K562 (cell line): ENCODE results near the gene PAK1IP1. TPM values are rescaled to one million over a fixed set of nuclear protein-coding genes. Genes with fewer than 3 reads are reported as not detected.

ENCODE experiments used
- ADNP ChIP-seq: fragments of 200-800 bp; sonication (Bioruptor generic); IDR thresholded peaks from 2 replicates; pipeline ENCODE4 v1.6.1; 2016; ENCODE audit warnings: missing genetic modification characterization, missing compliant biosample characterization
- BCLAF1 ChIP-seq, 2 experiments: fragments of 450-650 bp in 1 of 2; IDR thresholded peaks; 2 replicates each; pipeline ENCODE4 v1.6.1; 2011 to 2017; ENCODE audit warnings: low read depth in 2 of 2, antibody characterized with exemption in 1 of 2, borderline replicate concordance in 1 of 2, low read length in 1 of 2, mild to moderate bottlenecking in 1 of 2, mixed read lengths in 1 of 2; ENCODE audit not compliant: control insufficient read depth in 1 of 2
- C11orf30 ChIP-seq: fragments of 450-650 bp; IDR thresholded peaks from 2 replicates; pipeline ENCODE4 v1.6.1; 2016; ENCODE audit warnings: low read depth, mild to moderate bottlenecking
- CEBPB ChIP-seq: fragments of 450-650 bp; IDR thresholded peaks from 2 replicates; pipeline ENCODE4 v1.6.1; 2016; ENCODE audit warnings: missing genetic modification characterization, missing compliant biosample characterization
- COPS2 ChIP-seq: fragments of 450-650 bp; conservative IDR thresholded peaks from 2 replicates; pipeline ENCODE4 v1.6.1; 2016; ENCODE audit warnings: mild to moderate bottlenecking, moderate library complexity
- EGR1 ChIP-seq: fragments of 450-650 bp; conservative IDR thresholded peaks from 2 replicates; pipeline ENCODE4 v1.6.1; 2017; ENCODE audit warnings: mild to moderate bottlenecking
- HOXB6 ChIP-seq: fragments of 250-450 bp; sonication (Bioruptor Pico); IDR thresholded peaks from 2 replicates; pipeline ENCODE4 v1.5.1; 2022; ENCODE audit warnings: mild to moderate bottlenecking, borderline replicate concordance
- HSF4 ChIP-seq: fragments of 250-450 bp; sonication (Bioruptor Pico); IDR thresholded peaks from 2 replicates; pipeline ENCODE4 v2.1.2; 2022; ENCODE audit warnings: mild to moderate bottlenecking, moderate library complexity, borderline replicate concordance
- KHSRP ChIP-seq: fragments of 450-650 bp; IDR thresholded peaks from 2 replicates; pipeline ENCODE4 v1.6.1; 2017
- LARP7 ChIP-seq: fragments of 450-650 bp; IDR thresholded peaks from 2 replicates; pipeline ENCODE4 v1.6.1; 2016
- NFE2 ChIP-seq: IDR thresholded peaks from 2 replicates; pipeline ENCODE4 v1.6.1; 2014; ENCODE audit warnings: antibody characterized with exemption, low read depth
- POLR3G ChIP-seq: IDR thresholded peaks from 2 replicates; pipeline ENCODE4 v1.6.1; 2011; ENCODE audit not compliant: insufficient read length, insufficient replicate concordance; ENCODE audit errors: extremely low read depth
- RCOR1 ChIP-seq, 2 experiments: IDR thresholded peaks; 2 replicates each; pipeline ENCODE4 v1.6.1; 2012; ENCODE audit warnings: low read depth in 2 of 2, low read length in 2 of 2, borderline replicate concordance in 1 of 2, improper control_type of control experiment in 1 of 2
- RNF2 ChIP-seq: sonication (generic); IDR thresholded peaks from 2 replicates; pipeline ENCODE4 v1.6.1; 2016
- TBL1XR1 ChIP-seq, 2 experiments: IDR thresholded peaks; 2 replicates each; pipeline ENCODE4 v1.6.1; 2012; ENCODE audit warnings: improper control_type of control experiment in 2 of 2, low read length in 2 of 2, mild to moderate bottlenecking in 1 of 2
- TCFL5 ChIP-seq: fragments of 250-450 bp; sonication (Bioruptor Pico); conservative IDR thresholded peaks from 2 replicates; pipeline ENCODE4 v1.6.1; 2021; ENCODE audit warnings: mild to moderate bottlenecking, moderate library complexity, matching md5 sums
- TFAM ChIP-seq: fragments of 250-450 bp; sonication (Bioruptor Pico); conservative IDR thresholded peaks from 2 replicates; pipeline ENCODE4 v1.5.0; 2021; ENCODE audit warnings: mild to moderate bottlenecking, moderate library complexity
- WHSC1 ChIP-seq: IDR thresholded peaks from one replicate; pipeline ENCODE4 v1.6.1; 2012; ENCODE audit warnings: low read length, control low read depth, inconsistent platforms
- ZBTB17 ChIP-seq: fragments of 450-650 bp; formaldehyde crosslinking; IDR thresholded peaks from 2 replicates; pipeline ENCODE4 v1.4.0; 2020; ENCODE audit warnings: mild to moderate bottlenecking
- ZFP36 ChIP-seq: fragments of 150-350 bp; IDR thresholded peaks from 2 replicates; pipeline ENCODE4 v1.6.1; 2018; ENCODE audit warnings: low read length, low read depth; ENCODE audit not compliant: partially characterized antibody
- ZKSCAN3 ChIP-seq: fragments of 250-450 bp; sonication (Bioruptor Pico); IDR thresholded peaks from 2 replicates; pipeline ENCODE4 v1.4.0; 2020
- ZNF121 ChIP-seq: sonication (generic); formaldehyde crosslinking; conservative IDR thresholded peaks from 2 replicates; pipeline ENCODE4 v1.8.0; 2022; ENCODE audit warnings: missing genetic modification reagents
- ZNF143 ChIP-seq: sonication (generic); formaldehyde crosslinking; IDR thresholded peaks from 2 replicates; pipeline ENCODE4 v1.9.0; 2022; ENCODE audit warnings: mild to moderate bottlenecking, missing genetic modification reagents
- ZNF175 ChIP-seq: fragments of 200-800 bp; sonication (Bioruptor generic); IDR thresholded peaks from 2 replicates; pipeline ENCODE4 v1.6.1; 2016; ENCODE audit warnings: low read depth, mild to moderate bottlenecking, missing genetic modification characterization, missing compliant biosample characterization
- ZNF277 ChIP-seq: fragments of 250-450 bp; sonication (Bioruptor Pico); IDR thresholded peaks from 2 replicates; pipeline ENCODE4 v1.8.0; 2022; ENCODE audit warnings: inconsistent platforms, mild to moderate bottlenecking, moderate library complexity, borderline replicate concordance
- polyA plus RNA-seq, 8 experiments: library from polyadenylated mRNA; depleted of rRNA in 4 of 8; stranded (reverse) in 5 of 8; unstranded in 3 of 8; fragments of >200 nt; fragmentation: Nextera tagmentation in 2 of 8; fragmentation: Illumina TruSeq in 1 of 8; extraction: Ambion mirVana in 2 of 8; extraction: Trizol in 1 of 8; gene quantifications; 2 replicates each; pipeline versions ENCODE4 v1.2.1 to v1.2.3, GENCODE V29; 2011 to 2014; ENCODE audit warnings: inconsistent platforms in 1 of 8, missing spikeins in 1 of 8
- total RNA-seq, 7 experiments: library from RNA; depleted of rRNA in 6 of 7; stranded (reverse); fragments of >200 nt in 6 of 7; fragmentation: Illumina TruSeq in 2 of 7; extraction: Trizol in 2 of 7; gene quantifications; 2 replicates each; pipeline versions ENCODE4 v1.2.1 to v1.2.3, GENCODE V29; 2011 to 2021; ENCODE audit warnings: low replicate concordance in 1 of 7

PAK1IP1 gene
- total and polyA plus RNA-seq, 9 of the 15 experiments (the other 6 are each of a cell fraction or from before 2014, with no cell fraction given): 50.0 to 200 (median 87.0) TPM

- TF ChIP-seq BCLAF1 (IDR thresholded peaks at IDR 0.05; ENCODE audit: borderline replicate concordance in 1 of 2, control insufficient read depth in 1 of 2, low read depth in 2 of 2, low read length in 1 of 2) (no peak), COPS2 (no peak), ZNF121 (CRISPR knock-in tag) (no peak), ZNF143 (CRISPR knock-in tag) (no peak), RCOR1 (IDR thresholded peaks at IDR 0.05; ENCODE audit: borderline replicate concordance in 1 of 2, low read depth in 2 of 2, low read length in 2 of 2) (no peak), ZNF175 (CRISPR knock-in tag) (peak; percentile 93), EGR1 (no peak), RNF2 (no peak), HSF4 (CRISPR knock-in tag) (no peak), WHSC1 (no peak), ZBTB17 (CRISPR knock-in tag) (peak; percentile 88), POLR3G (no peak), TFAM (CRISPR knock-in tag) (no peak), LARP7 (no peak), KHSRP (no peak), TBL1XR1 (IDR thresholded peaks at IDR 0.05; ENCODE audit: low read length in 2 of 2) (no peak), ZKSCAN3 (peak; percentile 52; the same call in 1 of the 2 replicates), CEBPB (tag) (no peak), ZNF277 (CRISPR knock-in tag) (no peak), HOXB6 (CRISPR knock-in tag) (no peak), C11orf30 (no peak), ADNP (tag) (no peak), NFE2 (no peak), TCFL5 (CRISPR knock-in tag) (peak; percentile 81), ZFP36 (no peak)
Observed at GRCh38 chr6:10662207-10662606, 32.6 kb upstream of the PAK1IP1 start (continued).
